Ovary (tissue), 3 donors: ENCODE results near the gene MPRIP.

Experiments used
- POLR2A ChIP-seq: fragments of 450-650 bp; IDR thresholded peaks from one replicate; pipeline ENCODE4 v1.6.1; 2017; ENCODE audit warnings: antibody characterized with exemption, mild to moderate bottlenecking, moderate library complexity
- TF ChIP-seq, protein P1 (sequence below), 3 donors: fragments of 450-650 bp in 2 of 3; fragments of 200-600 bp in 1 of 3; IDR thresholded peaks; one replicate each; pipeline versions ENCODE4 v1.5.1 to v1.8.0; 2016 to 2022; ENCODE audit warnings: antibody characterized with exemption in 3 of 3, mild to moderate bottlenecking in 1 of 3
- donor health status: DM: no; HTN: no; CAD: no.

DNA sequence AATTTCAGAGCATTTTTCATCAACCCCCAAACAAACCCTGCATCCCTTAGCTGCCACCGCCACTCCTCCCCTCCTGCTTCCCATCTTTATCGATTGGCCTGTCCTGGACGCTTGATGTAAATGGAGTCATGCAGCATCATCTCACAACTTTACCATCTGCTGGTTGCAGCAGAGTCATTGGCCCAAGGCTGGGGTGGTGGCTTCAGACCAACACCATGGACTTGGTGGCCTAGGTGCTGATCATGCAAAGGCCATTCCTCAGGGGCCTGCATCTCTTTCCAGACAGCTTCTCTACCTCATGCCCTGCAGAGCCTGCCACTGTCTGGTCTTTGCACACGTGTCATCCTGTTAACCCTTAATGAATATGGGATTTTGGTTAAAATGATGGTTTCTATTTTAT, 73.4 kb downstream of the MPRIP start:
- TF ChIP-seq, protein P1, sequence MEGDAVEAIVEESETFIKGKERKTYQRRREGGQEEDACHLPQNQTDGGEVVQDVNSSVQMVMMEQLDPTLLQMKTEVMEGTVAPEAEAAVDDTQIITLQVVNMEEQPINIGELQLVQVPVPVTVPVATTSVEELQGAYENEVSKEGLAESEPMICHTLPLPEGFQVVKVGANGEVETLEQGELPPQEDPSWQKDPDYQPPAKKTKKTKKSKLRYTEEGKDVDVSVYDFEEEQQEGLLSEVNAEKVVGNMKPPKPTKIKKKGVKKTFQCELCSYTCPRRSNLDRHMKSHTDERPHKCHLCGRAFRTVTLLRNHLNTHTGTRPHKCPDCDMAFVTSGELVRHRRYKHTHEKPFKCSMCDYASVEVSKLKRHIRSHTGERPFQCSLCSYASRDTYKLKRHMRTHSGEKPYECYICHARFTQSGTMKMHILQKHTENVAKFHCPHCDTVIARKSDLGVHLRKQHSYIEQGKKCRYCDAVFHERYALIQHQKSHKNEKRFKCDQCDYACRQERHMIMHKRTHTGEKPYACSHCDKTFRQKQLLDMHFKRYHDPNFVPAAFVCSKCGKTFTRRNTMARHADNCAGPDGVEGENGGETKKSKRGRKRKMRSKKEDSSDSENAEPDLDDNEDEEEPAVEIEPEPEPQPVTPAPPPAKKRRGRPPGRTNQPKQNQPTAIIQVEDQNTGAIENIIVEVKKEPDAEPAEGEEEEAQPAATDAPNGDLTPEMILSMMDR (IDR thresholded peaks at IDR 0.05): no peak
- no peak for TF ChIP-seq POLR2A
